Cerebellar nuclear complex (tissue), 1 donor: Measurements from ENCODE around the gene TMEM174.
"Not testable (repeated sequence)": the region's sequence is repeated elsewhere in the genome, so short reads cannot be mapped to it uniquely, and the experiment has no call there.

Source experiments
- DNase-seq, 2 experiments: peaks; one replicate each; lab custom pipeline; 2025; lab: John Stamatoyannopoulos, UW

TMEM174 gene

DNA sequence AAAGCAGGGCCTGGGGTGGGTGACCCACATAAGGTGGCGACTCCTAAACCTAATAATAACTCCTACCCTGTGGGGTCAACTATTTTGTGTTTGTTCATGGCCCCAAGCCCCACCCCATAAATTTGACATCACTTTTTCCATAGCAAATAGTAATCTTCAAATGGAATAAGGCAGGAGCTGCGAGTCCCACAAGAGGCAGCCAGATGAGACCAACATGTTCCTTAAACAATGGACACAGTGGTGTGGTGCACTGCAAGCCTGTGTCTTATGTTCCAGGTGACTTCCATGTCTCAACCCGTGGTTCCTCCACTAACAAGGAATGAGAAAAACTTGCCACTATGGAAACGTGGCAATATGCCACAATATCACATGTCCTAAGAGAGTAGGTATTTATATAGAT lies 20.6 kb downstream of the TMEM174 start:
- DNase-seq, result no peak

DNA sequence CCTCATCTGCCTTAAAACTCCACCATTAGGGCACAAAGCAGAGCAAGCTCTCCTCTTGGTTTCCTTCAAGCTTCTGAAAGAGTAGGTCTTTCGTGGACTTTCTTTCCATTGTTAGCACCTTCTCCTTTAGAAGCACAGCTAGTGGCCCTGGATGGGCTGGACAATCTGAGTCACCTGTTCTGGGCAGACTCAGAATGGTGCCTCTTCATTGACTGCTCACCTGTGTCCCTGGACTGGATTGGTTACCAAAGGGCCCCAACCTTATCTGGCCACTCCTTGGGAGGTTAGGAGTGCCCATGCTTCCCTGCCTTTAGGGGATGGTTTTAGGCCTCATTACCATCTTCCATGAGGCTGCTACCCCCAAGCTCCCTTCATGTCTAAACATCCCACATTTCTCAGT lies 23.2 kb downstream of the TMEM174 start:
- DNase-seq, result no peak

DNA sequence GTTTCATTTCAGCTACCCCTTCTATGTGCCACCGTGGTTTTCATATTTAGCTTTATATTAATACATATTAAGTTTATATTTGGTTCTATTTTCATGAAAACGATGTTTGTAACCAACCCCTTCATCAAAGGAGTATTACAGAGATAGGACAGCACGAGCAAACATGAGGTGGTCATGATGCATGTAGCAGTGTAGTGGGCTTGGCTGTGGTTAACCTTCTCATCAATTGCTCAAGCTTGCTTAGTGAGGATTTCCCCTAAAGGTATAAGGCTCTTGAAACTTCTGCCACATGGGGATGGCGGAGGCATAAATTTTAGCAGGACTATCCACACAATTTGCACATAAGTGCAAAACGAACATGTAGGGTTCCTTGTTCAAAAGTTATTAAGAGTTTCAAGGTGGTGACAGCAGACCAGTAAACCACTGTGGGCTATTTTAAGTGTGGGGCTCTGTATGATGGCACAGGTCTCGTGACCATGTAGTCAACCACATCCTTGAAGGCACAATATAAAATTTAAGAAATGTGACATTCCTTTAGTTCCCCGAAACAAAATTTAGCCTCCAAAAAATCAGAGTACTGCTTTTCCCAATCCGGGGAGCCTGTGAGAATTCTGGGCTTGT lies 24.8 kb downstream of the TMEM174 start:
- no peak for DNase-seq

DNA sequence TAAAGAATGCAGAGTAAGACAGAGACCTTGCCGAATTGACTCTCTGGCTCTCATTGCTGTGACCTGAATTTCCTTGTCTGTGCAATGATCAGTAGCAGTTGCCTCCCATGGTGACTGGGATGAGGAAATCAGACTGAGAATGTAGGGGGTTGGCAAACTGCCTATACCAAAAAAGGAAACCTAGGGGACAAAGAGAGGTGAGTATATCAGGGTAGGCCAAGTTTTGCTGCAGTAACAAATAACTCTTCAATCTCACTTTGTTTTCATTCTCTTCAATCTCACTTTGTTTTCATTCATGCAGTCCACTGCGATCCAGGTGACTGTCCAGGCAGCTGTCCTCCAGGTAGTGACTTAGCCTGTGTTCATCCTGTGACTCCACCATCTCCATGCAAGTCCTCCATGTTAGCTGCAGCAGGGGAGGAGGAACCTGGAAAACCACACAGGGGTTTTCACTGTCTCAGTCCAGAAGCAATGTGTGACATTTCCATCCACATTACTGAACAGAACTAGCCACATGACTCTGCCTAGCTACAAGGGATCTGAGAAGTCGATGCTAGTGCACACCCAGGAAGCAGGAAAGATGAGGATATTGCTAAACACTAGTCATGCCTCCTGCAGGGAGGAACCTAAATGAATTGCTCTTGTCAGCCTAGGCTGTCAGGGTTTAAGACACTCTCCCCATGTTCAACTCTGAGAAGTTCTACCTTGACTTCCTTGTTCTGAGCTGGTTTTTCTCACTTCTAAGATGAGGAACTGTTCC lies 26.0 kb downstream of the TMEM174 start:
- no peak for DNase-seq

DNA sequence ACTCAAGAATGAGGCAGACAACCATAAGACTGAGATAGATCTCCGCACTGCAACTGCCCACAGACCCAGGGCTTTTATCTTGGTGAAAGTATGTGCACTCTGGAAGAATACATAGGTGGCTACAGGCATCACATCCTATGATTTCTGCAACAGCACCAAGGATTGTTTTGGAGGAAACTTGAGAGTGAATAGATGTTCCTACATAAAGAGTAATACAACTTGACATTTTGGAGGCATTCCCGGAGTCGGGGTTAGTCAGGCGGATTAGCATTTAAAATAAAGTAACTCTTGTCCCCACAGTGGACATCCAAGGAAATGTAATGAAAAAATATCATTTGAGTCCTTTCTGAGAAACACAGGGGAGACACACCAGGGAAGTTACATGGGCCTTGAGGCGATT lies 26.7 kb downstream of the TMEM174 start:
- DNase-seq, result no peak

DNA sequence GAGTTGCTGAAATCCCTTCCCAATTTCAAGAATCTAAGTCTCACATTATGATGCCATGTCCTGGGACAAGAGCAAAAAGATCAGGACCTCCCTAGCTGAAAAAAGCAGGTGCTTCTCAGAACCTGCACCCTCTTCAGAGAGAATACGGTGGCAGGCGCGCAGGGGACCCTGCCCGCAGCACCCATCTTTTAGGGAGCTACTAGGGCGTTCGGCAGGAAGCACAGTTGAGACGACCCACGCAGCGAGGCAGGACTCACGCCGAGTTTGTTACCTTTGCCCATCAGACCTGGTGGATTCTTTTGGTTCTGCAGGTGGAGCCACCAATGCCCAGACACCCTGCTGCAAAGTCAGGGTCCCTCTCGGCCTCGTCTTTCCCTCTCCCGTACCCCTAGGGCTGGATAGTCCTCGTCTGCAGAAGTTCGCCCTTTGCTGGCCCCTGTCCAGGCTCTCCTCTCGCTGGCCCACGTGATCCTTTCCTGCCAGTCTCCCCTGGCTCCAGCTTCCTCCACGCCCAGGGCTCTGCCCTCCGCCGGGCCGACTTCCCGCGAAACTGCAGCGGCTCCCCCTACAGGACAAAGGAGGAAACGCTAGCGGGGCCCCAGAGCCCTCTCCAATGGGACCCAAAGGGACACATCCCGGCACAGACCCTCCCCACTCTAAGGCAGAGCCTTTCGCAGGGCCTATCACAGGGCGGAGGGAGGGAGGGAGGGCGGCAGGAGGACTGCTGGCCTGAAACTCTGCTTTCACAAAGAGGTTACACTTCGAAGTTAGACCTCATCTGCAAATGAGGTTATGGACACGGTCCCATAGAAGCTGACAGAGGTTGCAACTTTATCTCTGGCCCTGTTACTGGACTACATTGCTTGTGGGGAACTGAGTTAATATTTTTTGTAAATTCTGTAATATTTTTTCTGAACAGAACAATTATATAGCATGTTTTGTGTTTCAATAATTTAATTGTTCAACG lies 28.8 kb downstream of the TMEM174 start:
- no peak for DNase-seq

DNA sequence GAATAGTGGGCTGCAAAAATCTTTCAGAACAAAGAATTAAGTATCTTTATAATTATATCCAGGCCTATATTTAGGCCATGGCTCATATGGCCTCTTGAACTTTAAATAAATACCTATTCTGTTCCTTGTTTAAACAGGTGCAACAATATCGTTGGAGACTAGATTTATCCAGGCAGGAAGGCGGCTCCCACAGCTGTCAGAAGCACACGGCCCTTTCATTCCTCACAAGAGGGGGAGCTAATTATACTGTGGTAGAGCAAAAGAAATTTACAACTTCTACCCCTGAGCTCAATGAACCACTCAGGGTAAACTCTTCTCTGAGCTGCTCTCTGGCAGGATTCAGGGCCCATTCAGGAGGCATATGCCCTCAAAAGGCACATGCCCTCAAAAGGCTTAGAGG lies 31.3 kb downstream of the TMEM174 start:
- no peak for DNase-seq

DNA sequence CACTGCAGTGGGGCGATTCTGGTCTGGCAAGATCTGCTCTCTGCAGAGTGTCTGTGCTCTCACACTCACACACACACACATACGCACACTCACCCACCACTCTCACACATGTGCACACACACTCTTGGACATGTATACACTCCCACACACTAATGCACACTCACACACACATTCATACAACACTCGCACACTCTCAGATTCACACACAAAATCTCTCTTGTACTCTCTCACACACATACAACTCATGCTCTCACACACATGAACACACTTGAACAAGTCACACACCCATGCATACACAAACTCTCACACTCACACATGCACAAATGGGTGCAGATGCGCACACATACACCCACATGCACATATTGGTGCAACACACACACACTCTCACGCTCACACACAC lies 31.7 kb downstream of the TMEM174 start:
- no peak for DNase-seq

DNA sequence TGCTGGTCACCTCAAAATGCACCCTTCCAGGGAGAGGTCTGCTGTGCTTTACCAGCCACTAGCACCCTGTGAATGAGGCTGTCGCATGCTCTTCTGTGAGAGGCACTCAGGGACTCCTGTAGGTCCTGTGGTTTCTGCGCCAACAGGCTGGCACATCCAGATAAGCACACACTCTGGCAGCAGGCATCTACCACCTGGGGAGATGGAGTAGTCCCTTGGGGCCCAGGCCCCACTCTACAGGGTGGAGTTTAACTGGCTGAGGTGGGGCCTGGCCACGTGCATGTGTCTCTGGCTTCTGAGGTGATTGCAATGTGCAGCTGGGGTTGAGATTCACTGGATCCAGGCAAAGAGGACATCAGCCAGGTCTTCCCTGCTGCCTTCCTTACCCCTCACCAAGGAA lies 32.3 kb downstream of the TMEM174 start:
- no peak for DNase-seq

DNA sequence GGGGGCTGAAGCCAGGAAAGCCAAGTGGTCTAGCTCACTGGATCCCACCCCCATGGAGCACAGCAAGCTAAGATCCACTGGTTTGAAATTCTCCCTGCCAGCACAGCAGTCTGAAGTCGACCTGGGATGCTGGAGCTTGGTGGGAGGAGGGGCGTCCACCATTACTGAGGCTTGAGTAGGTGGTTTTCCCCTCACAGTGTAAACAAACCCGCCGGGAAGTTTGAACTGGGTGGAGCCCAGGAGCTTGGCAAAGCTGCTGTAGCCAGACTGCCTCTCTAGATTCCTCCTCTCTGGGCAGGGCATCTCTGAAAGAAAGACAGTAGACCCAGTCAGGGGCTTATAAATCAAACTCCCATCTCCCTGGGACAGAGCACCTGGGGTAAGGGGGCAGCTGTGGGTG lies 34.2 kb downstream of the TMEM174 start:
- not testable (repeated sequence) for DNase-seq

DNA sequence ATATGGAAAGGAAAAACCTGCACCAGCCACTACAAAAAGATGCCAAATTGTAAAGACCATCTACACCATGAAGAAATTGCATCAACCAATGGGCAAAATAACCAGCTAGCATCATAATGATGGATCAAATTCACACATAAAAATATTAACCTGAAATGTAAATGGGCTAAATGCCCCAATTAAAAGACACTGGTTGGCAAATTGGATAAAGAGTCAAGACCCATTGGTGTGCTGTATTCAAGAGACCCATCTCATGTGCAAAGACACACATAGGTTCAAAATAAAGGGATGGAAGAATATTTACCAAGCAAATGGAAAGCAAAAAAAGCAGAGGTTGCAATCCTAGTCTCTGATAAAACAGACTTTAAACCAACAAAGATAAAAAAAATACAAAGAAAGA lies 36.1 kb downstream of the TMEM174 start:
- DNase-seq, result not testable (repeated sequence)

DNA sequence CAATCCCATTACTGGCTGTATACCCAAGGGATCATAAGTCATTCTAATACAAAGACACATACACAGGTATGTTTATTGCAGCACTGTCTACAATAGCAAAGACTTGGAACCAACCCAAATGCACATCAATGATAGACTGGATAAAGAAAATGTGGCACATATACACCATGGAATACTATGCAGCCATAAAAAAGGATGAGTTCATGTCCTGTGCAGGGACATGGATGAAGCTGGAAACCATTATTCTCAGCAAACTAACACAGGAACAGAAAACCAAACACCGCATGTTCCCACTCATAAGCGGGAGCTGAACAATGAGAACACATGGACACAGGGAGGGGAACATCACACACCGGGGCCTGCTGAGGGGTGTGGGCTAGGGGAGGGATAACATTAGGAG lies 39.7 kb downstream of the TMEM174 start:
- not testable (repeated sequence) for DNase-seq

DNA sequence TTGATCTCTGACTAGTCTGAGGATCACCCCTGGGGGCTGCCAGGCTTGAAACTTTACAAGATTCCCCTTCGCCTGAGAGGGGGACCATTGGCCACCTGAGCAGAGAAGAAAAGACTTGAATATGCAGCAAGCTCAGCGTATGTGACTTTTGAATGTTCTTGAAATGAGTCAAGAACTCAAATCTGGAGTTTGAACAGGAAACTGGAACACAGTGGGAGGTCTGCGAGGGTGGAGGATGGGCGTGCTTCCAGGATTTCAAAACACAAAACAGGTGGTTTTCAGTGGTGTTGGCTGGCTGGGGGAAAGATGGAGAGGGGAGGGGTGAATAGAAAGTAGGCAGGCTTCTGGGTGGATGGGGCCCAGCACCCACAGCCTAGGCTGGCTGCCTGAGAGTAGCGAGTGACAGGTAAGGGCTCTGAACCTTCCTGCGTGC lies 40.6 kb downstream of the TMEM174 start:
- DNase-seq, result no peak

DNA sequence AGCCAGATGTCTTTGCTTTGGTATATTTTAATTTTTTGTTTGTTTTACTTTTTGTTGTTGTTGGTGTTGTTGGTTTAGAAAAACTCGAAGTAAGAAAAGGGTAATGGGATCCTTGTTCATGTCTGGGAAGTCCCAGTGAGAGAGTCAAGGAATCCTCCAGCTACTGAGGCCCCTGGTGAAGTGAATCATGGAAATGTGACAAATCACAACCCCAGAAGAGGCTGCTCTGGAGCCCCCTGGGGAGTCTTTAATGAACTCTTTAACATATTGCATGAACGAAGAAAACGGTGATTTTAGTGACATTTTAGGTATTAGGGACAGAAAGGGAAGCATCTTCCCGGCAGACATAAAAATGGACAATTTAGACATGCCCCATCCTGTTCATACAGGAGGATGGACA lies 41.3 kb downstream of the TMEM174 start:
- DNase-seq, result no peak

DNA sequence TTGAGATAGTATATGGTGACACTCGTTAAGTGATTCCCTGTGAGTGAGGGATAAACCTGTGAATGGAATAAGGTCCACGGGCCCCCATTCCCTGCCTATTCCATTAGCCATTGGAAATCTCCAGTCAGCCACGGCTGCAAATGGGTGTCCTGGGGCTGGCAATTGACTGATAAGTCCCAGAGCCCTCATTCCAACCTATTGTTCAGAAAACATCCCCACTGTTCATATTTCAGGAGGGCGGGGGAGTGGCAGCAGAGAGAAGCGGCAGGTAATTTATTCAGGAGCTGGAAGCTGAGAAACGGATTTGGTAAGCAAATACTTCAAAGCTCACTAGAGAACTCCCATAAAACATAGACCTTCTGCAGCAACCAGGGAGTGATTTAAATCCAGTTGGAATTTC lies 42.0 kb downstream of the TMEM174 start:
- no peak for DNase-seq

DNA sequence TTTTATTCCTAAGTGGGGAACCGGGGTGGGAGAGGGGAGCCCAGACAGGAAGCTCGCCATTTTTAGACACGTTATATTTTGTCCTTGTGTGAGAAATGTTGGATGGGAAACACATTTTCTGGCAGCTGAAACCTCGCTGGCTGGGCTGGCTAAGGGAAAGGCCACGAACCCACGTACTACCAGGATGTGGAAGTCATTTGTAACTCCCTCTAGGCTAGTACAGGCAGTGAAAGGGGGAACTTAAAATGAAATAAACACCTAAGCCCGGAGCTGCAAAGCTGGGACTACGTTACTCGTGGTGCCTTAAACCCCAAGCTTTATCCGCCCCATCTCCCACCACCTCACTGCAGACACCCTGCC lies 42.5 kb downstream of the TMEM174 start:
- no peak for DNase-seq

DNA sequence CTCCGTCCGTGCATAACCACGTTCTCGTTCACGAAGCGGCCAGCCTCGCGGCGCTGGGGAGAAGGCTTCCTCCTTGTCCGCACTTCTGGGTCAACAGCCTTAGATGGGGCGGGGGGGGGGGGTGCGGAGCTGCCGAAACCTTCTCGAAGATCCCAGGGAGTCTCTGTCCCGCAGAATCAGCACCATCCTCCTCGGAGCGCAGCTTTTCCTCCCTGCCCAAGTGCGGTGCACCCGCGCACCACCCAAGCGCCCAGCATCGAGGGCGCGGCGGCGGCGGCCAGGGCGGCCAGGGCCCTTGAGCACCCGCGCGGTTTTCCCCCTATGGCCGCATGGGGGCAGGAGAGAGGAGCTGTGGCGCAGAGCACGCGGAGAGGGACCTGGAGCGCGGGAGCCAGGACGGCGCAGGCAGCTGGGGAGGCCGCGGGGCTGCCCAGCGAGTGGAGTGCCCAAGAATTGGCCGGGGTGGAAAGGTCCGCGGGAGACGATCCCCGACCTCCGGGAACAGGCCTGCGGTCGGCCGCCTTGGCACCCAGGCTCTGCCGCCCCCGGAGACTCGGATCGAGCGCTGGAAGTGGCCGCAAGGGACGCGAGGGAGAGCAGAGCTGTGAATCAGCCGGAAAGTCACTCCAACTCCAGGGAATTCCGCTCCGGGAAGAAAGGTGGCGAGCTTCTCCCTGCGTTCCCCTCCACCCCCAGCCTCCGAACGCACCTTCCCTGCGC lies 43.1 kb downstream of the TMEM174 start:
- DNase-seq, result no peak

DNA sequence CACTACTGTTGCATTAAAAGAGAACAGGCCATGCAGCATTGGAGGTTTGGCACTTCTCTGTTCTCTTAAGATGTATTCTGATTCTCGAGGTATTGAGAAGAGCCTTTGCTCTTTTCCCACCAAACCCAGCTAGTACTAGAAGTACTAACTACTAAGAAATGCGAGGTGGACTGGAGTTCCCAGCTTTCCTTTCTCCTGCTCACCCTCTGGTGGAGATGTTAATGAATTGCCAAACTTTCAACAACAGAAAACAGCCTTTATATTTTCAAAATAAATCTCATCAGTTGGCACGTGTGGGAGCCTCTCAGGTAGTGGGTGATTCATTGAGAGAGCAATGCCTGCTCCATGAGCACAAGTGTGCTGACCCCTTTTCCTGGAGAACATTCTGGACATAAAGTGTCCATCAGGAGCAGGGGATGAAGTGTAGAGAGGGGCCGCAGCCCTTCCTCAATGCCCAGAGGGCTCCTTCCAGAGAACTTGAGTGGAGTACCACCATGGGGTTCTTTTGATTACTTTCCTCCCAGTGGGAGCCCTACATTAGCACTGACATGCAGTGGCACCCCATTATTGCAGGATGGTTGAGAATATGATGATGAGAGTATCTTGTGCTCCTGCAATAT lies 45.7 kb downstream of the TMEM174 start:
- DNase-seq, result no peak

DNA sequence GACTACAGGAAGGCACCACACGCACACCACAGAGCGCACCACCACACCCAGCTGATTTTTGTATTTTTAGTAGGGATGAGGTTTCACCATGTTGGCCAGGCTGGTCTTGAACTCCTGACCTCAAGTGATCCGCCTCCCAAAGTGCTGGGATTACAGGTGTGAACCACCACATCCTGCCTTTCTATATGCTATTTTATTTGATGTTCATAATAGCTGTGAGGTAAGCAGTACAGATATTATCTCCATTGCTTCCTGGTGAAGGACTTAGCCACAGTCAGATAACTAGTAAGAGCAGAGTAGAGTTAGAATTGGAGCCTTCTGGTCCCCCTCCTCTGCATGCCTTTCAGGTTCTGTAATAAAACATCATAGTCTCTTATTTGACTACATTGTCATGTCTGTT lies 46.3 kb downstream of the TMEM174 start:
- DNase-seq, result not testable (repeated sequence)

DNA sequence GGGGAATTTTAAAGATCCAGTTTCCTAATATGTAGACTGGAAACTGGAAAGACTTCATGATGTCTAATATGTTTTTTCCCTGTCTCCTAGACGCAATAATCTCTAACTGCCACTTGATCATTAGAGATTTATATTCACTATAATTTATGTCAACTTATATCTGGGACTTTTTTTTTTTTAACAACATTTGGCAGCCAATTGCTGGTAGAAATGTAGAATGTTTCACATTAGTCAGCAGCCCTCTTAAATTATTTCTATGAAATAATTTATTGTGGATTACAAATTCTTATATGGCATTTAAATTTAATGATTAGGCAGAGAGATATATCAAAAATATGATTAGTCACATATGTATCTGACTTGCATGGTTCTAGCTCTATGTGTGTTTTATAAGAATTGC lies 48.2 kb downstream of the TMEM174 start:
- DNase-seq, result no peak

DNA sequence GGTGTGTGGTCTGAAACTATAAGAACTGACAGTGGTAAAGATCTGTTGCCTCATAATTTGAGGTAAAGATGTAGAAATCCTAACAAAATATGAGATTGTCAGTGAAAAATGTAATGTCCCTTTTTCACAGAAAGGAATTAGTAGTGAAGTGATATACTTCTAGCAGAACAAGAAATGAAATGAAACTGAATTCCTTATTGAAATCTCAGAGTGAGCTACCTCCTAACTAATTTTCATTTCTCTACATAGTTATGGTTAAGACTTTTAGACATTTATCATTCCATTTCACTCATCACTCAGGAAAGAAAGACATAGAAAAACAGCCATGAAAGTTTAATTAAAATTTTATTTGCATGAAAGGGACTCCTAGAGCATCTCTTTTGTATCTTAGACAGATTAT lies 48.7 kb downstream of the TMEM174 start:
- DNase-seq, result no peak

DNA sequence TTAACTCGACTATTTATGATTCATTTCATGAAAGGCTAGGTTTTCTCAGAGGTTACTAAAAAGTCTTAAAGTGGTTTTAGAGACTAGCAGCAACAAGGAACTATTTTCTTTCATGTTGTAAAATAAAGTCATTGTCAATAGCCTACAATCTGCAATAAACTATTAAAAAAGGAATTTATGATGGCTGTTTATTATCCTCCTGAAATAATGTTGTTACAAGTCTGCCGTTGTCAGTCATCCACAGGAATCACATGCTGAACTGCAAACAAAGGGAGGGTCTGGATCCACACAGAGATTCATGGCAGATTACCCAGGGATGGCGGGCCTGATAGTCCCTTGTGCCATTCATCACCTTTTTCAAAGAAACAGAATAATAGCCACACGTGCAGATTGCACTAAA lies 49.2 kb downstream of the TMEM174 start:
- no peak for DNase-seq
